ENCODE measurements around the gene YWHAG. TPM values are rescaled to one million over a fixed set of nuclear protein-coding genes. Genes with fewer than 3 reads are reported as not detected.

YWHAG gene
- total and polyA plus RNA-seq, 2 of the 13 experiments (the other 11 are each of a cell fraction or from before 2014, with no cell fraction given), result 36.9 to 67.5 TPM

DNA sequence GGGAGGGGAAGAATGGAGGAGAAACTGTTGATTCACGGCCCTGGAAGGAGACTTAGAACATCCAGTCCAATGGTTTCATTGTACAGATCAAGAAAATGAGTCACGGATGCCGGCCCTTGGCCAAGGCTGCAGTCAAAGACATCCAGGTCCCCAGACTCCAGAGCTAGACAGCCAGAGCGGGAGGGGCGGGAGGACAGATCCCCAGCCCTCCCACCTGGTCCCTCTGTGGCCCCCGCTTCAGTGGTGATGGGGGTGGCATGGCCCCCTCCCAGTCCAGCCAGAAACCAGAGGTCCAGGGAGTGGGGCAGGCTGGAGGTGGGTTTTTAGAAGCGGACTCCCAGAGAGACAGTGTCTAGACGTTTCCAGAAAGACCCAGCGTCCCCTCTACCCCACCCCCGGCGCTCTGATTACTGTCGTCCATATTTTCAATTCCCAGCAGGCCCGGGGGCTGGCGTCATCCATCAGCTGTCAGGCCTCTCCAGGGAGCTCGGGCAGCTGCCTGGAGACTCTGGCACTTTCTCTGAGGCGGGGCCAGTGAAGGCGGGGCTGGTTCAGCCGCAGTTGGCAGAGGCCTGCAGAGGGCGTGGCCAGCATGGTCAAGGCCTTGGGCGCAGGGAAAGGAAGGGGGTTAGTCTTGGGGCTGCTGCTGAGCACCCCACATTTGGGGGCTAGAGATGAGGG, 64.3 kb downstream of the YWHAG start (continued):
- TF ChIP-seq, protein P1, sequence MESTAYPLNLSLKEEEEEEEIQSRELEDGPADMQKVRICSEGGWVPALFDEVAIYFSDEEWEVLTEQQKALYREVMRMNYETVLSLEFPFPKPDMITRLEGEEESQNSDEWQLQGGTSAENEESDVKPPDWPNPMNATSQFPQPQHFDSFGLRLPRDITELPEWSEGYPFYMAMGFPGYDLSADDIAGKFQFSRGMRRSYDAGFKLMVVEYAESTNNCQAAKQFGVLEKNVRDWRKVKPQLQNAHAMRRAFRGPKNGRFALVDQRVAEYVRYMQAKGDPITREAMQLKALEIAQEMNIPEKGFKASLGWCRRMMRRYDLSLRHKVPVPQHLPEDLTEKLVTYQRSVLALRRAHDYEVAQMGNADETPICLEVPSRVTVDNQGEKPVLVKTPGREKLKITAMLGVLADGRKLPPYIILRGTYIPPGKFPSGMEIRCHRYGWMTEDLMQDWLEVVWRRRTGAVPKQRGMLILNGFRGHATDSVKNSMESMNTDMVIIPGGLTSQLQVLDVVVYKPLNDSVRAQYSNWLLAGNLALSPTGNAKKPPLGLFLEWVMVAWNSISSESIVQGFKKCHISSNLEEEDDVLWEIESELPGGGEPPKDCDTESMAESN (CRISPR knock-in tag; conservative IDR thresholded peaks at IDR 0.05), result no peak
- TF ChIP-seq, protein P2, sequence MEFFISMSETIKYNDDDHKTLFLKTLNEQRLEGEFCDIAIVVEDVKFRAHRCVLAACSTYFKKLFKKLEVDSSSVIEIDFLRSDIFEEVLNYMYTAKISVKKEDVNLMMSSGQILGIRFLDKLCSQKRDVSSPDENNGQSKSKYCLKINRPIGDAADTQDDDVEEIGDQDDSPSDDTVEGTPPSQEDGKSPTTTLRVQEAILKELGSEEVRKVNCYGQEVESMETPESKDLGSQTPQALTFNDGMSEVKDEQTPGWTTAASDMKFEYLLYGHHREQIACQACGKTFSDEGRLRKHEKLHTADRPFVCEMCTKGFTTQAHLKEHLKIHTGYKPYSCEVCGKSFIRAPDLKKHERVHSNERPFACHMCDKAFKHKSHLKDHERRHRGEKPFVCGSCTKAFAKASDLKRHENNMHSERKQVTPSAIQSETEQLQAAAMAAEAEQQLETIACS (CRISPR knock-in tag; IDR thresholded peaks at IDR 0.05), result no peak
- TF ChIP-seq, protein P3, sequence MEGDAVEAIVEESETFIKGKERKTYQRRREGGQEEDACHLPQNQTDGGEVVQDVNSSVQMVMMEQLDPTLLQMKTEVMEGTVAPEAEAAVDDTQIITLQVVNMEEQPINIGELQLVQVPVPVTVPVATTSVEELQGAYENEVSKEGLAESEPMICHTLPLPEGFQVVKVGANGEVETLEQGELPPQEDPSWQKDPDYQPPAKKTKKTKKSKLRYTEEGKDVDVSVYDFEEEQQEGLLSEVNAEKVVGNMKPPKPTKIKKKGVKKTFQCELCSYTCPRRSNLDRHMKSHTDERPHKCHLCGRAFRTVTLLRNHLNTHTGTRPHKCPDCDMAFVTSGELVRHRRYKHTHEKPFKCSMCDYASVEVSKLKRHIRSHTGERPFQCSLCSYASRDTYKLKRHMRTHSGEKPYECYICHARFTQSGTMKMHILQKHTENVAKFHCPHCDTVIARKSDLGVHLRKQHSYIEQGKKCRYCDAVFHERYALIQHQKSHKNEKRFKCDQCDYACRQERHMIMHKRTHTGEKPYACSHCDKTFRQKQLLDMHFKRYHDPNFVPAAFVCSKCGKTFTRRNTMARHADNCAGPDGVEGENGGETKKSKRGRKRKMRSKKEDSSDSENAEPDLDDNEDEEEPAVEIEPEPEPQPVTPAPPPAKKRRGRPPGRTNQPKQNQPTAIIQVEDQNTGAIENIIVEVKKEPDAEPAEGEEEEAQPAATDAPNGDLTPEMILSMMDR (CRISPR knock-in tag; IDR thresholded peaks at IDR 0.05), result peak; percentile 38
- TF ChIP-seq ZNF772 (CRISPR knock-in tag; IDR thresholded peaks at IDR 0.05), result no peak
- TF ChIP-seq HNRNPH1 (optimal IDR thresholded peaks at IDR 0.05; ENCODE audit: low read depth, low read length), result no peak
- TF ChIP-seq AHDC1 (CRISPR knock-in tag; IDR thresholded peaks at IDR 0.05; ENCODE audit: borderline replicate concordance), result no peak
- no peak for TF ChIP-seq ZNF296 (CRISPR knock-in tag; conservative IDR thresholded peaks at IDR 0.05)
- TF ChIP-seq, protein P4, sequence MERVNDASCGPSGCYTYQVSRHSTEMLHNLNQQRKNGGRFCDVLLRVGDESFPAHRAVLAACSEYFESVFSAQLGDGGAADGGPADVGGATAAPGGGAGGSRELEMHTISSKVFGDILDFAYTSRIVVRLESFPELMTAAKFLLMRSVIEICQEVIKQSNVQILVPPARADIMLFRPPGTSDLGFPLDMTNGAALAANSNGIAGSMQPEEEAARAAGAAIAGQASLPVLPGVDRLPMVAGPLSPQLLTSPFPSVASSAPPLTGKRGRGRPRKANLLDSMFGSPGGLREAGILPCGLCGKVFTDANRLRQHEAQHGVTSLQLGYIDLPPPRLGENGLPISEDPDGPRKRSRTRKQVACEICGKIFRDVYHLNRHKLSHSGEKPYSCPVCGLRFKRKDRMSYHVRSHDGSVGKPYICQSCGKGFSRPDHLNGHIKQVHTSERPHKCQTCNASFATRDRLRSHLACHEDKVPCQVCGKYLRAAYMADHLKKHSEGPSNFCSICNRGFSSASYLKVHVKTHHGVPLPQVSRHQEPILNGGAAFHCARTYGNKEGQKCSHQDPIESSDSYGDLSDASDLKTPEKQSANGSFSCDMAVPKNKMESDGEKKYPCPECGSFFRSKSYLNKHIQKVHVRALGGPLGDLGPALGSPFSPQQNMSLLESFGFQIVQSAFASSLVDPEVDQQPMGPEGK (CRISPR knock-in tag; IDR thresholded peaks at IDR 0.05), result peak; percentile 40
- no peak for TF ChIP-seq MIER2 (CRISPR knock-in tag; IDR thresholded peaks at IDR 0.05)
- TF ChIP-seq HMG20B (CRISPR knock-in tag; conservative IDR thresholded peaks at IDR 0.05), result no peak
- no peak for TF ChIP-seq ZNF484 (CRISPR knock-in tag; IDR thresholded peaks at IDR 0.05; ENCODE audit: borderline replicate concordance, low read depth)
- TF ChIP-seq MED1 (CRISPR knock-in tag; IDR thresholded peaks at IDR 0.05), result peak; percentile 31; the same call in 1 of the 2 replicates
- TF ChIP-seq SNAPC5 (CRISPR knock-in tag; IDR thresholded peaks at IDR 0.05; ENCODE audit: borderline replicate concordance), result no peak
- no peak for TF ChIP-seq HIVEP1 (CRISPR knock-in tag; IDR thresholded peaks at IDR 0.05)
- TF ChIP-seq DPF2 (CRISPR knock-in tag; IDR thresholded peaks at IDR 0.05; ENCODE audit: borderline replicate concordance, low read depth), result no peak
